Measurements from ENCODE around the gene TNFRSF1B. TPM values are rescaled to one million over a fixed set of nuclear protein-coding genes. Genes with fewer than 3 reads are reported as not detected.

TNFRSF1B gene
- total RNA-seq, 1 experiment from 2014 or later, result not detected

DNA sequence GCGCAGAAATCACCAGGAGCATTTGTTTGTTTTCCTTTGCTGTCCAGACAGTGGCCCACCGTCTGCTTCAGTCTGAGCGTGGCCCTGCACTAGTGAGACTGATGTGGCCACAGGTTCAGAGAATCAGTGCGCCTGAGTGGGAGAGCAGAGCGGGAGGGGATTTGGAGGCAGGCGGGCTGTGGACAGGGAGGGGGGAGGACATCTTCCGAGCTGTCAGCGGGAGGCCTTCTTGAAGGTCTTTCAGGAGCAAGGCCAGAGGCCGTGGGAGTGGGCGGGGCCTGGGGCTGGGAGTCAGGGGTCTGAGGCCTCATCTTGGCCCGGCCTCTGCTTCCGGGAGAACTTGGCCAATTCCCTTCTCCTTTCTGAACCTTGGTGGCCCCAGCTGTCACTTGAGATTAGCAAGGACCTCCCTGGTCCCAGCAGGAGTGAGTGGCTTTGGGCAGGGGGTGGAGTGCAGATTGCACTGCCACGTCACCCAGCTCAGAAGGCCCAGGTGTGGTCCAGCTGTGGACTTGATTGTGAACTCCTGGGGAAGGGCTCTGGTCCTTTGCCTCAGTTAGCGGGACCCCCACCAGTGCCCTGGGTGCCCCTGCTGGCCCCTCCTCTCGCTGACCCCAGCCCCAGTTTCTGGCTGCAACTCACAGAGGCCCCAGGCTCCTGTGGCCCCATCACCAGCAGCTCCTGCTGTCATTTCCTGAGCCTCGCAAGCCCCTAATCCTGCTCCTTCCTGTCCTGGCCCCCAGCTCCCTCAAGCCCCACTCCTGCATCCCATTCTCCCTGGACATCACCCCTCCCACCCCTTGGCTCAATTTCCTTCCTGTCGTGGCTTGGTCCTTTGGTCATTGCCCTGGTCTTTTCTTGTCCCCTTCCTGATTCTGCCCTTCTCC is 8.4 kb downstream of the TNFRSF1B start:
- no peak for DNase-seq (ENCODE audit: low spot score)

DNA sequence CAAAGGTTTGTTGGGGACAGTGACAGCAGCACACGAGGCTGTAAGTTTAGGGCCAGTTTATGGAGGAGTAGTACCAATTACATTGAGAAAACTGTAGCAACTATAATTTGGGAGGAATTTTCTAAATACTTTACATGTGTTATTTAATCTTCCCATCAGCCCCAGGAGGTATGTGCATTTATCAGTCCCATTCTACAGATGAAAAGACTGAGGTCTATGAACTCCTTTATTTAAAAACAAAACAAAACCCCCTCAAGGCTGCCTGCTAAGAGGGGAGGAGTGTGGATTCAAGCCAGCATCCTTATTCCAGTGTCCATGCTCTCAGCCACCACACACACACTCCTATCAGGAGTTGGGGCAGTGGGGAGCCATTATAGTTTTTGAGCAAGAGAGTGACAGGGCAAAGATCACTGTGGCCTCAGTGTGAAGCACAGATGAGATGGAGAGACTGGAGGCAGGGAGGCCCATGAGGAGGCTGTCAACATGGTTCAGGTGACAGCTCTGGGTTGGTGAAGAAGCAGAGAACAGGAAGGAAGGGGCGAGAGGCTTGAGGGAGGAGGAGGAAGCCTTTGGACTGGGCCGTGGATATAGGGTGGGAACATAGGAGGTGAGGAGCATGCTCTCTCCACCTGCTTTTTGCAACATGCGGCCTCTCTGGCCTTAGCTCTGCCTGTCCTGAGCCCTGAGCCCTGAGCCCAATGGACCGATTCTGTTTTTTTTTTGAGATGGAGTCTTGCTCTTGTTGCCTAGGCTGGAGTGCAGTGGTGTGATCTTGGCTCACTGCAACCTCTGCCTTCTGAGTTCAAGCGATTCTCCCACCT is 9.7 kb downstream of the TNFRSF1B start:
- DNase-seq (ENCODE audit: low spot score), result no peak

DNA sequence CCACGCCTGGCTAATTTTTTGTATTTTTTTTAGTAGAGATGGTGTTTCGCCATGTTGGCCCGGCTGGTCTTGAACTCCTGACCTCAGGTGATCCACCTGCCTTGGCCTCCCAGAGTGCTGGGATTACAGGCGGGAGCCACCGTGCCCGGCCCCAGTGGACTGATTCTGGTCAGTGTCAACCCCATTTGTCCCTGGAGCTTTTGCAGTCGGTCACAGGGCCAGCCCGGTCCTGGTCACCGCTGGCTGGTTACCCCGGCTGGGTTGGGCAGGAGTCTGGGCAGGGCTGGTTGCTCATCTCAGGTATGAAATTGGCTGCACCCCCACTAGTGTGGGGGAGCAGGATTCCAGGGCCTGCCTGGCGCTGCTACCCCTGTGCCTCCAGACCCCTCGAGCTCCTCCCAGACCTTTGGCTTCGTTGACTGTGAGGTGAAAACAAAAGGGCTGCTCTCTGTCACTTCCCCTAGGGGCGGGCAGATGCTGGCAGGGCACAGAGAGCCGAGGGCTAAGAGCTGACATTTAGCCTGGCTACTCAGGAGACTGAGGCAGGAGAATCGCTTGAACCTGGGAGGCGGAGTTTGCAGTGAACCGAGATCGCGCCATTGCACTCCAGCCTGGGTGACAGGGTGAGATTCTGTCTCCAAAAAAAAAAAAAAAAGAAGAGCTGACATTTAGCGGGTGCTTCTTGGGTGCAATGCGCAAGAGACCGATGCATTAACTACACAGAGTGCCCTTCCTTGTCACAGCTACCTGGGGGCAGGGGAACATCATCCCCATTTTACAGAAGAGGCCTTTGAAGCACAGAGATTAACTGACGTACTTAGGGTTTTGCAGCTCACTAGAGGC is 10.6 kb downstream of the TNFRSF1B start:
- no peak for DNase-seq (ENCODE audit: low spot score)

- DNase-seq (ENCODE audit: low spot score), result peak; percentile 41
Measured at GRCh38 chr1:12177999-12178441, 11.2 kb downstream of the TNFRSF1B start.

DNA sequence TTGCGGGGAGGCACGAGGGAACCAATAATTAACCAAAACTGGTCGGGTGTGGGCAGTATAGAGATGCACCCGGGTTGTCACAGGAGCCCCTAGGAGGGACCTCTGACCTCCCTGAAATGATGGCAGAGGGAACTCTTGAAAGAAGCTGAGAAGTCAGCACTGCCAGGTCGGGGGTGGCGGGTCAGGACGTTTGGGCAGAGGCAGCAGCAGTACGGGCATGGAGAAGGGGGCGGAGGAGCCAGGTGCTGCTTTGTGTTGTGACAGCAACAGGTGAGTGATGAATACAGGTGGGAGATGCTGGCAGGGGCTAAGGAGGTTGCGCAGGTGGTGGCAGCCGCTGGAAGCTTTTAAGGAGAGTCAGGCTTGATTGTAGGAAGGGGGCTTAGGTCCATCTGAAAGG is 11.7 kb downstream of the TNFRSF1B start:
- DNase-seq (ENCODE audit: low spot score), result no peak

GRCh38 chr1:12179111-12179519 is 12.3 kb downstream of the TNFRSF1B start:
- no peak for DNase-seq (ENCODE audit: low spot score)

GRCh38 chr1:12179676-12180075 is 12.9 kb downstream of the TNFRSF1B start:
- DNase-seq (ENCODE audit: low spot score), result no peak

GRCh38 chr1:12180315-12180714 is 13.5 kb downstream of the TNFRSF1B start:
- DNase-seq (ENCODE audit: low spot score), result no peak

GRCh38 chr1:12180903-12181302 is 14.1 kb downstream of the TNFRSF1B start:
- no peak for DNase-seq (ENCODE audit: low spot score)

GRCh38 chr1:12181568-12181967 is 14.8 kb downstream of the TNFRSF1B start:
- no peak for DNase-seq (ENCODE audit: low spot score)

DNA sequence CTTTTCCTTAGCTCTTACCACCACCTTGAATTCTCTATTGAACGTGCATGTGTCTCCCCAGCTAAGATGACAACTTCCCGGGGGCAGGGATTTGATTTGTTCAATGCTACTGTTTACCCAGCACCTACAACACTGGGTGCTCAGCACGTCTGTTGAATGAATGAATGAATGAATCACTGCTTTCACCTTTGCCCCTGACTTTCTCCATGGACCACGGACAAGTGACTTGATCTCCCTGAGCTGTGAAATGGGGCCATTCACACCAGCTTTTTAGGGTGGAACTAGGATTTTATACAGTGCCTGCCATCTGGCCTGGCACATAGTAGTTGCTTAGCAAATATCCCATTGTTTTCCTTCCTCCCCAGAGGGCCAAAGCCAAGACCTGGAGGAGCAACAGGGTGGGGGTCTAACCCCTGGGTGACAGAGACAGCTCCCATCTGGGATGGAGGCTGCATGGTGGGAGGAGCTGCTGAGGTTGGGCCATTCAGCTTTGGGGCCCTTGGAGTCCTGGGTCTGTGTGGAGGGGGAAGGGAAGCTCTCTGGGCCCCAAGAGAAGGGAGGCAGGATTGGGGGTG is 15.7 kb downstream of the TNFRSF1B start:
- DNase-seq (ENCODE audit: low spot score), result no peak

DNA sequence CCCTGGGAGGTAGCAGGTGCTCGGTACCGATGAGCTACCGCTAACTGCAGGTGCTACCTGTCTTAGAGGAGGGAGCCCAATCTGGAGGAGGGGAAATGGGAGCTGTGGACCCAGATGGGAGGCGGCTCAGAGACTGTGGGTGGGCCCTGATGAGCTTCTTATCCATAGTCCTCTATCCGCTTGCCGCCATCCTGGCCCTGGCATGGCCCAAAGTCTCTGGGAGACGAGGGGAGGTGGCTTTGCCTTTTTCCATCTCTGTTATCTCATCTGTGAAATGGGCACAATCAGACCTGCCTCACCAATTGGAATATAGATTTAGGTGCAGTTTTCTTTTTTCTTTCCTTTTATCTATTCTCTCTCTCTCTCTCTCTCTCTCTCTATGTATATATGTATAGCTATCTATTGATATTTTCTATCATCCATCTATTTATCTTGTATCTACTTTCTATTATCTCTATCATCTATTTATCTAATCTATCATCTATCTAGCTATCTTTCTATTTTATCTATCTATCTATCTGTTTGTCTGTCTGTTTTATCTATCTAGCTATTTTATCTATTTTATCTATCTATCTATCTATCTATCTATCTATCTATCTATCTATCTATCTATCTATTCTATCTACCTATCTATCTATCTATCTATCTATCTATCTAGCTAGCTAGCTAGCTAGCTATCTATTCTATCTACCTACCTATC is 16.5 kb downstream of the TNFRSF1B start:
- no peak for DNase-seq (ENCODE audit: low spot score)

DNA sequence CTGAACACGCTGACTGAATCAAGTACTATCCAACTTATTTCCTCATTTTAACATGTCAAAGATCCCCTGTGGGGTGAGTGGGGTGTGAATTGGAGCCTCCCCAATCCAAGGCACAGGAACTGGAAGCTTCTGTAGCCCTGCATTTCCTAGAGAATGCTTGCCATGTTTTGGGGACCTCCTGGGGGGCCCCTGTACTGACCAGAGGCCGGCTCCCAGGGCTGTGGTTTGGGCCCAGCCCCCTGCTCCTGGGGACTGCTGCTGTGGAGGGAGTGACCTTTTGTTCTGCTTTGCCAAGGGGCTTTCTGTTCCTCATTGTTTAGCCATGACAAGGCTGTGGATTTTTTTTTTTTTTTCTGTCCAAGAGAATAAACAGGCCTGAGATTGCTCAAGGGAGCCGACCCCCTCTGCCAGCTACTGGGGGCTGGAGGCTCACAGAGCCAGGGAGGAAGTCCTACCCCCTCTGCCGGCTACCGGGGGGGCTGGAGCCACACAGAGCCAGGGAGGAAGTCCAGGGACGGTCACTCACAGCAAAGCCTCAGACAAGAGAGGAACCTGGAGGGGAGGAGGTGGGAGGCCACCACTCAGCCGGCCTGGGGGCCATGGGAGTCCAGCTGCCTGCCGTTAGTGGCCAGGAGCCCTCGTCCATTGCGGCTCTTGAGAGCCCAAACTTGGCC is 17.4 kb downstream of the TNFRSF1B start:
- DNase-seq (ENCODE audit: low spot score), result no peak

GRCh38 chr1:12185036-12185917 is 18.5 kb downstream of the TNFRSF1B start:
- DNase-seq (ENCODE audit: low spot score), result no peak

DNA sequence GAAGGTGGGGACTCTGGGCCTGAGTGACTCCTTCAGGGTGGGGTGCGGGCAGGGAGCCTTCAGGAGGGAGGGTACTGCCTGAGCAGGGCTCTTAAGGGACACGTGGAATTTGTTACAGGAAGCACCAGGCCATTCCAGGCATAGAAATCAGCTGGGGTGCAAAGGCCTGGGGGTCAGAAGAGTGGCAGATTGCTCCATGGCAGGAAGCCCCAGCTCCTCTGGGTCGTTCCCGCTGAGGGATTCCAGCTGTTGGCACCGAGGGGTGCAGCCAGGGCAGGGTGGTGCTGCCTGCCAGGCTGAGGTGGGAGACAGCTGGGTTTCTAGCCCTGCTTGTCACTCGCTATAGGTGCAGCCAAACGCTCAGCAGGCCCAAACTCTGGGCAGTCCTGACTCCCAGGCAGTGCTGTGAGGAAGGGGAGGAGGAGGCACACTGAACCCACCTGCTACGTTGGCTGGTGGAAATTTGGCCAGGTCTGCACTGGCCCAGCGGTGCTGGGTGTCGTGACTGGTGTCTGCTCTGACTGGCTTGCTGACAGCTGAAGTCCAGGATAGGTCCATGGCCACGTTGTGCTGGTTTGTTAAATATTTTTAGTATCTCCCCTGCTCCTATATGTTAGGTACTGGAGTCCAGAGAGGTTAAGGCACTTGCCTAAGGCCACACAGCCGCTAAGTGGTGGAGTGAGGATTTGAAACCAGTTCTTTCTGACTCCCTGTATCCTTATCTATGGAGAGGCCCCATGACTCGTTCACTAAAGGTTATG is 19.3 kb downstream of the TNFRSF1B start:
- no peak for DNase-seq (ENCODE audit: low spot score)

DNA sequence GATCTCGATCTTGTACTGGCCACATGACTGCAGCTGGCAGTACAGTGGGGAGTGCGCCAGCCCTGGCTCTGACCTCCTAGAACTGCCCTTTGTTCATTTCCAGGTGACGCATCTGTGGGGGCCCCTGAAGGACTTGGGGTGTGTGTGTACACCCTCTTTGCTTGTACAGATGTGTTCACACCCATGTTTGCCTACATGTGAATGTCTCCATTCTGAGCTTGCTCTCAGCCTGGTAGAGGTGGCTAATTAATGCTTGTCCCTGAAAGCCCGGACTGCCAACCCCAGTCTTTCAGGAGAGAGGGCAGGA is 19.8 kb downstream of the TNFRSF1B start:
- DNase-seq (ENCODE audit: low spot score), result no peak

- no peak for DNase-seq (ENCODE audit: low spot score)
Measured at GRCh38 chr1:12188115-12188514, 21.3 kb downstream of the TNFRSF1B start.

- DNase-seq (ENCODE audit: low spot score), result no peak
Measured at GRCh38 chr1:12188657-12189327, 22.0 kb downstream of the TNFRSF1B start.

Data from HT-29 (cell line).